Measurements from ENCODE around the gene ABCC4. TPM values are rescaled to one million over a fixed set of nuclear protein-coding genes. Genes with fewer than 3 reads are reported as not detected.

ABCC4 gene
- polyA plus RNA-seq, 1 donor from 2014 or later: 2.4 TPM

GRCh38 chr13:95027638-95028037 lies 273.6 kb downstream of the ABCC4 start:
- TF ChIP-seq REST (IDR thresholded peaks at IDR 0.05; ENCODE audit: borderline replicate concordance): no peak
- TF ChIP-seq EZH2 (IDR thresholded peaks at IDR 0.05; ENCODE audit: borderline replicate concordance, insufficient read depth, low read length, poor library complexity, severe bottlenecking): no peak
- no peak for TF ChIP-seq EP300 (conservative IDR thresholded peaks at IDR 0.05; ENCODE audit: poor library complexity, severe bottlenecking)
- TF ChIP-seq SMC3 (conservative IDR thresholded peaks at IDR 0.05; ENCODE audit: poor library complexity): no peak
- no peak for TF ChIP-seq CTCF (IDR thresholded peaks at IDR 0.05; ENCODE audit: poor library complexity, severe bottlenecking)
- TF ChIP-seq TAF1 (IDR thresholded peaks at IDR 0.05; ENCODE audit: low read depth): no peak
- no peak for TF ChIP-seq POLR2AphosphoS5 (IDR thresholded peaks at IDR 0.05)
- no peak for TF ChIP-seq RAD21 (conservative IDR thresholded peaks at IDR 0.05)
- TF ChIP-seq MXI1 (conservative IDR thresholded peaks at IDR 0.05; ENCODE audit: poor library complexity, severe bottlenecking): no peak
- no peaks in the 10 kb centered on the region for H3K79me2 ChIP-seq (replicated peaks; ENCODE audit: insufficient read depth, low read length)
- no peaks in the 10 kb centered on the region for H3K36me3 ChIP-seq (ENCODE audit: insufficient read depth, low read length)

GRCh38 chr13:95025116-95025515 lies 276.1 kb downstream of the ABCC4 start:
- no peaks in the 10 kb centered on the region for H3K9me2 ChIP-seq (ENCODE audit: insufficient read depth, low read length)
- H3K9me3 ChIP-seq (ENCODE audit: low read length): no peaks in the 10 kb centered on the region
- H2AFZ ChIP-seq (ENCODE audit: low read depth, low read length): no peak overlapping the region
- H3K27ac ChIP-seq (ENCODE audit: low read length): no peak overlapping the region
- H3K36me3 ChIP-seq (ENCODE audit: insufficient read depth, low read length): no peaks in the 10 kb centered on the region
- no peaks in the 10 kb centered on the region for H3K79me2 ChIP-seq (replicated peaks; ENCODE audit: insufficient read depth, low read length)
- no peak for TF ChIP-seq SMC3 (conservative IDR thresholded peaks at IDR 0.05; ENCODE audit: poor library complexity)
- TF ChIP-seq EZH2 (IDR thresholded peaks at IDR 0.05; ENCODE audit: borderline replicate concordance, insufficient read depth, low read length, poor library complexity, severe bottlenecking): no peak
- TF ChIP-seq RAD21 (conservative IDR thresholded peaks at IDR 0.05): no peak
- TF ChIP-seq POLR2AphosphoS5 (IDR thresholded peaks at IDR 0.05): no peak
- no peak for TF ChIP-seq TAF1 (IDR thresholded peaks at IDR 0.05; ENCODE audit: low read depth)
- no peak for TF ChIP-seq MXI1 (conservative IDR thresholded peaks at IDR 0.05; ENCODE audit: poor library complexity, severe bottlenecking)
- TF ChIP-seq REST (IDR thresholded peaks at IDR 0.05; ENCODE audit: borderline replicate concordance): no peak
- no peak for TF ChIP-seq EP300 (conservative IDR thresholded peaks at IDR 0.05; ENCODE audit: poor library complexity, severe bottlenecking)
- no peak for TF ChIP-seq CTCF (IDR thresholded peaks at IDR 0.05; ENCODE audit: poor library complexity, severe bottlenecking)
- no peak overlapping the region for H3K4me3 ChIP-seq (ENCODE audit: low read length)
- H3K9ac ChIP-seq (ENCODE audit: low read length): no peak overlapping the region
- H4K20me1 ChIP-seq (ENCODE audit: insufficient read depth): no peaks in the 10 kb centered on the region
- H3F3A ChIP-seq (ENCODE audit: insufficient read depth, low read length, poor library complexity, severe bottlenecking): no peaks in the 10 kb centered on the region
- H3K4me2 ChIP-seq (ENCODE audit: low read length): no peak overlapping the region
- no peaks in the 10 kb centered on the region for H3K27me3 ChIP-seq (ENCODE audit: insufficient read depth, low read depth, low read length)

More at GRCh38 chr13:95027638-95028037, 273.6 kb downstream of the ABCC4 start:
- Histone ChIP-seq H3K27me3 (ENCODE audit: insufficient read depth, low read depth, low read length) (no peaks in the 10 kb centered on the region), H2AFZ (ENCODE audit: low read depth, low read length) (no peak overlapping the region), H3K27ac (ENCODE audit: low read length) (no peak overlapping the region), H3K4me2 (ENCODE audit: low read length) (no peak overlapping the region), H3F3A (ENCODE audit: insufficient read depth, low read length, poor library complexity, severe bottlenecking) (no peaks in the 10 kb centered on the region), H4K20me1 (ENCODE audit: insufficient read depth) (no peaks in the 10 kb centered on the region), H3K9me3 (ENCODE audit: low read length) (no peaks in the 10 kb centered on the region), H3K4me3 (ENCODE audit: low read length) (no peak overlapping the region), H3K9me2 (ENCODE audit: insufficient read depth, low read length) (no peaks in the 10 kb centered on the region), H3K9ac (ENCODE audit: low read length) (no peak overlapping the region)

Measured in neural cell (in vitro differentiated cells).